Choroid plexus epithelial cell (primary cell): ENCODE results near the gene ANKMY2.

Source experiments
- DNase-seq: peaks from one replicate; pipeline ENCODE4 v3.0.0-alpha.2; 2010; ENCODE audit warnings: low read depth
- H3K4me3 ChIP-seq: 2 replicates; pipeline ENCODE4 v1.5.1; 2011; ENCODE audit warnings: low read depth, mild to moderate bottlenecking, control low read depth, low read length, moderate library complexity
- TF ChIP-seq, protein P1 (sequence below): conservative IDR thresholded peaks from 2 replicates; pipeline ENCODE4 v1.5.1; 2011; ENCODE audit warnings: low read depth, mild to moderate bottlenecking, control low read depth, inconsistent platforms, low read length, moderate library complexity

ANKMY2 gene

DNA sequence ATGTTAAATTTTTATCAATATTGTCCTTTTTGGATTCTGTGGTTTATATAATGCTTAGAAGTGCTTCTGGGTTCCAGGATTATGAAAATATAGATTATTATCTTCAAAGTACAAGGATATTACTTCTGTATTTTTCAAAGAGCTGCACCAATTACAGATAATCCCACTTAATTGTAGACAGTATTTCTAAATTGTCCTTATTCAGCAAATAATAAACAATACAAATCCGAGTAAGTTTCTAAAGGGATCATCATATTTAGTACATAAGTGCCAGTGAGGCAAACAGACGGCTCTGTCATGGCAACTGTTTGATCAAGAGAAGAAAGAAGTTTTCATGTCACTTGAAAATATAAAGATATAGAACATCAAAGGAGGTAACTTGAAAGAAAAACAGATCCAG, 19.2 kb downstream of the ANKMY2 start:
- H3K4me3 ChIP-seq = no peak overlapping the region
- TF ChIP-seq, protein P1, sequence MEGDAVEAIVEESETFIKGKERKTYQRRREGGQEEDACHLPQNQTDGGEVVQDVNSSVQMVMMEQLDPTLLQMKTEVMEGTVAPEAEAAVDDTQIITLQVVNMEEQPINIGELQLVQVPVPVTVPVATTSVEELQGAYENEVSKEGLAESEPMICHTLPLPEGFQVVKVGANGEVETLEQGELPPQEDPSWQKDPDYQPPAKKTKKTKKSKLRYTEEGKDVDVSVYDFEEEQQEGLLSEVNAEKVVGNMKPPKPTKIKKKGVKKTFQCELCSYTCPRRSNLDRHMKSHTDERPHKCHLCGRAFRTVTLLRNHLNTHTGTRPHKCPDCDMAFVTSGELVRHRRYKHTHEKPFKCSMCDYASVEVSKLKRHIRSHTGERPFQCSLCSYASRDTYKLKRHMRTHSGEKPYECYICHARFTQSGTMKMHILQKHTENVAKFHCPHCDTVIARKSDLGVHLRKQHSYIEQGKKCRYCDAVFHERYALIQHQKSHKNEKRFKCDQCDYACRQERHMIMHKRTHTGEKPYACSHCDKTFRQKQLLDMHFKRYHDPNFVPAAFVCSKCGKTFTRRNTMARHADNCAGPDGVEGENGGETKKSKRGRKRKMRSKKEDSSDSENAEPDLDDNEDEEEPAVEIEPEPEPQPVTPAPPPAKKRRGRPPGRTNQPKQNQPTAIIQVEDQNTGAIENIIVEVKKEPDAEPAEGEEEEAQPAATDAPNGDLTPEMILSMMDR = no peak
- DNase-seq = no peak

DNA sequence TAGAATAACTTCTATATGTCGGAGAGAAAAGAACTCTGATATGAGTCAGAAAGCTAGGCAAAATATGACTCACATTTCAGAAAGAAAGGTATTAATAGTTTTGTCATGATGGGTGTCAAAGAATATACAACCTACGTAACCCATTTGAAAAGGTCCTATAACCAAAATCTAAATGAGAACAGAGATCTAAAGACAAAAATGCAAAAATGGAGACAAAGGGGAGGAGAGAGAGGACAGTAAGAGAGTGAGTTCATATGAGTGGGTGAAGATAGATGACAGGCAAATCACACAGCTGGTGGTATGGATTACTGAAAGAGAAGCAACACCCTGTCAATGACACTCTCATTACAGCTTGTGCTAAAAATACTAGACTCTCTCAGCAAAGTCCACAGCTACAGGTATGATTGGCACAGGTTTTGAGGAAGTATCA, 25.6 kb downstream of the ANKMY2 start:
- H3K4me3 ChIP-seq = no peak overlapping the region
- peak; percentile 35 for DNase-seq
- TF ChIP-seq, protein P1 = no peak

DNA sequence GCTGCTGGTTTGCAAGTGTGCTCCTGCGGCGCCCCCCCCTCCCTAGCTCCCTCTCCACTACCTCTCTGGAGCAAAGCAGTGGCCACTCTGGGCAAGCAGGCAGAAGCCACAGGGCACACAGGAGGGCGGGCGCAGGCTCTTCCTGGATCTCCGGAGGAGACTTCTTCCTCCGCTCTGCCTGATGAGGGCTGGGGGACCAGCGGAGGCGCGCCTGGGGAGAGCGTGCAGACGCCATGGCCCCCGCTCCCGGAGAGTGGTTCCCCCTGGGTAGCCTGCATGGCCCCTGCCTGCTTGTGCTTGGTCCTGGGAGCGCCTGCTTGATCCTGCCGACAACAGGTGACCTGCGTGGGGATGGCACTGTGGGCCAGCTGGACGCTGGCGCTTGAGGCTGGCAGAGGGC, 29.0 kb downstream of the ANKMY2 start:
- H3K4me3 ChIP-seq = no peak overlapping the region
- no peak for DNase-seq
- TF ChIP-seq, protein P1 = no peak

DNA sequence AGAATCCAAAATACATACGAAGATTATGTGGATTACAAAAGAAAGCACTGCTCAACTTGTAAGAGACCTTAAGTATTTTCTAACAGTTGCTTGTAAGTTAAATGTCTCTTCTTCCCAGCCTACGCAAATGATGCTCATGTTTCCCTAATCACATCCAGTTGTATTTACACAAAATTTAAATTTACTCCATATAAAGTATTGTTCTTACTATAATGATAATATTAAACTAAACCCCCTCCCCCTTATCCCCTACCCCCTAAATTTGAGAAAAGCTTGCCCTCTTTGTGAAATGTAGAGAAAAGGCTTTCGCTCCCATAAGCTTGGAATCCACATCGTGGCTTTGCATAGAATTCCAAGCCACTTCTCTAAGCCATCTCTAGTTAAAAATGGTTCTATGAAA, 29.4 kb downstream of the ANKMY2 start:
- TF ChIP-seq, protein P1 = no peak
- no peak for DNase-seq

DNA sequence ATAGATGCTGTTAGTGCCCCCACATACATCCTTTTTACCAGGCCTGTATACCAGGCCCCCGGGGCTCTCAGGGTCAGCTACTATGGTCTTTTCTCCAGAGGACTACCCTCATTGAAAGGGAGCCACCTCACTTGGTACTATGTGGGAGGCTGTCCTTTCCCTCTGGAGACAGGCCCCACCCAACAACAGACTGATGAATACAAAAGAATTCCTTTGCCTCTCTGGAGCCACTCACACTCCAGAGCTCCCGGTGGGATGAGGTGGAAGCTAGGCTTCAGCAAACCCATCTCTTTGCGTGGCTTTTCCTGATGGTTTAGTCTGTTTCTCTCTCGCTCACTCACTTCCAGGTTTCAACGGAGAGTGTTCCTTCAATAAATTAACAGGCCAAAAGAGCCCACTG, 30.3 kb downstream of the ANKMY2 start:
- no peak overlapping the region for H3K4me3 ChIP-seq

More for the DNA sequence above, 29.4 kb downstream of the ANKMY2 start:
- no peak overlapping the region for H3K4me3 ChIP-seq

DNA sequence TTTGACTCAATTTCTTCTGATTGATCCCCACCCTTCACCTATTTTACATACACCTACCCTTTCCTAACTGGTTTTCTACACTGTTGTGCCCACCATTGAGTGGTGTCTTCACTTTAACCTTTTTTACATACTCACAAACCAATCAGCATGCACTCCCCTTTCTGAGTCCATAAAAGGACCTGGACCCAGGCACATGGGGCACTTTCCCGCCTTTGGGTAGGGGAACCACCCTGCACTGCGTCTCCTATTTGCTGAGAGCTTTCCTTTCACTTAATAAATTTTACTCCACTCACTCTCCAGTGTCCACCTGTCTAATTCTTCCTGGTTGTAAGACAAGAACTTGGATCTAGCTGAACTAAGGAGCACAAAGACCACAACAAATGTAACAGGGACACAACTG, 33.8 kb downstream of the ANKMY2 start:
- no peak for DNase-seq
- no peak overlapping the region for H3K4me3 ChIP-seq
- TF ChIP-seq, protein P1 = no peak

More for the DNA sequence above, 30.3 kb downstream of the ANKMY2 start:
- DNase-seq = no peak
- TF ChIP-seq, protein P1 = no peak

DNA sequence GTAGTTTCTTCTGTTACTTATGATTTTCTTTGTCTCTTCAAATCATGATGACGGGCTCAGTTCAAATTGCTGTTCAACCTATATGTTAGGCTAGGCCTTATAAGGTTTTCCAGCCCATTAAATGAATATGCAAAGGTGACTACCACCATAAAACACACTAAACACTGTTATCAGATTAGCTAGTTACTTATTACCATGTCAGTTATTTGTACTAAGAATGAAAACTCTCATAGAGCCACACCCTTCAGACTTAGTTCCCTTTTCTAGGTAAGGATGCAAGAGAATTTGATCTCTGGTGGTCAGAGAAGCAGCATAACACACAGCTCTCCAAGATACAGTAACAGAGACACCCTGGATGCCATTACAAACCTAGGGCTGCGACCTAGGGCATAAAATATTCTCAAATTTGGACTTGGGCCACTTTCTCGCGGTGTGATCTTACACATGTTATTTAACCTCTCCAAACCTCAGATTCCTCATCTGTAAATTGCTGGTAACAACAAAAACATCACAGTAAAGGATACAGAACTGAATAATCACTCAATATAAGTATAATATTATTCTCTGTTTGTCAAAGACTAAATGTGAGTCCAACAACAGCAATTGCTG, 35.6 kb downstream of the ANKMY2 start:
- H3K4me3 ChIP-seq = no peak overlapping the region
- TF ChIP-seq, protein P1 = no peak
- DNase-seq = peak; percentile 74
